OCI-LY7 (cell line): ENCODE measurements around the gene C5orf24. TPM values are rescaled to one million over a fixed set of nuclear protein-coding genes. Genes with fewer than 3 reads are reported as not detected.

Experiments used
- BruUV-seq: library from RNA; stranded (reverse); fragments of 400-500 nt; replicated peaks from 2 replicates; lab custom pipeline; 2021; lab: Mats Ljungman, UMichigan
- CTCF ChIA-PET: fragments of 300-600 bp; sonication (Branson Sonifier 250); formaldehyde crosslinking; loops from one replicate; lab custom pipeline; 2022; ENCODE audit warnings: antibody characterized with exemption; ENCODE audit not compliant: unreplicated experiment; lab: Charles Lee
- POLR2A ChIA-PET: fragments of 300-600 bp; sonication (Branson Sonifier 250); formaldehyde crosslinking; loops from one replicate; lab custom pipeline; 2022; ENCODE audit warnings: antibody characterized with exemption; lab: Charles Lee
- DNase-seq: peaks from one replicate; pipeline ENCODE4 v3.0.0-alpha.2; 2015; ENCODE audit warnings: low spot score
- H2AFZ ChIP-seq: fragments of 200-600 bp; sonication (generic), shearing (Covaris generic); 2 replicates; pipeline ENCODE4 v1.6.1; 2014; ENCODE audit warnings: mild to moderate bottlenecking, antibody characterized with exemption, low read length, moderate library complexity
- H3K27ac ChIP-seq: fragments of 200-600 bp; sonication (generic); 2 replicates; pipeline ENCODE4 v1.5.1; 2014; ENCODE audit warnings: mixed run types, low read depth, mild to moderate bottlenecking, moderate library complexity, low read length, inconsistent platforms; ENCODE audit not compliant: poor library complexity, severe bottlenecking
- H3K36me3 ChIP-seq: fragments of 200-600 bp; sonication (generic); 2 replicates; pipeline ENCODE4 v1.6.1; 2014; ENCODE audit warnings: mild to moderate bottlenecking, antibody characterized with exemption, low read length, moderate library complexity, mixed read lengths; ENCODE audit not compliant: insufficient read depth
- H3K4me1 ChIP-seq: fragments of 200-600 bp; sonication (generic); 2 replicates; pipeline ENCODE4 v1.5.1; 2014; ENCODE audit warnings: mild to moderate bottlenecking, low read length; ENCODE audit not compliant: insufficient read depth, poor library complexity, severe bottlenecking
- H3K4me2 ChIP-seq: fragments of 200-600 bp; sonication (generic); 2 replicates; pipeline ENCODE4 v1.6.1; 2014; ENCODE audit warnings: mild to moderate bottlenecking, low read length
- H3K4me3 ChIP-seq: fragments of 200-600 bp; sonication (generic); 2 replicates; pipeline ENCODE4 v1.5.1; 2014; ENCODE audit warnings: mild to moderate bottlenecking, low read depth, low read length; ENCODE audit not compliant: poor library complexity, severe bottlenecking
- H3K79me2 ChIP-seq: fragments of 200-600 bp; sonication (generic); 2 replicates; pipeline ENCODE4 v1.6.1; 2016; ENCODE audit warnings: low read depth, mild to moderate bottlenecking, low read length, moderate library complexity, mixed read lengths; ENCODE audit not compliant: insufficient read depth
- H3K9me2 ChIP-seq: fragments of 200-600 bp; sonication (generic); 2 replicates; pipeline ENCODE4 v1.6.1; 2016; ENCODE audit warnings: mild to moderate bottlenecking, low read length, mixed read lengths; ENCODE audit not compliant: insufficient read depth
- H3K9me3 ChIP-seq: fragments of 200-600 bp; sonication (generic); 2 replicates; pipeline ENCODE4 v1.6.1; 2014; ENCODE audit warnings: mild to moderate bottlenecking, mixed run types, low read length, mixed read lengths
- H4K20me1 ChIP-seq: fragments of 200-600 bp; sonication (generic); 2 replicates; pipeline ENCODE4 v1.6.1; 2014; ENCODE audit warnings: mild to moderate bottlenecking, antibody characterized with exemption, low read length, moderate library complexity, mixed read lengths; ENCODE audit not compliant: insufficient read depth
- CTCF ChIP-seq: fragments of 200-600 bp; sonication (generic); conservative IDR thresholded peaks from 2 replicates; pipeline ENCODE4 v1.5.1; 2014; ENCODE audit warnings: mild to moderate bottlenecking, antibody characterized with exemption, low read length, moderate library complexity, mixed read lengths
- EZH2phosphoT487 ChIP-seq: fragments of 200-600 bp; sonication (generic); IDR thresholded peaks from 2 replicates; pipeline ENCODE4 v1.6.1; 2018; ENCODE audit warnings: low read depth, borderline replicate concordance, mild to moderate bottlenecking, mixed run types, antibody characterized with exemption, low read length, moderate library complexity, mixed read lengths
- intact Hi-C: fragments of 100-400 bp; cut with micrococcal nuclease; formaldehyde crosslinking; loops from one replicate; pipeline ENCODE4 v1.10.0; 2022; ENCODE audit not compliant: unreplicated experiment
- total RNA-seq, 2 experiments: library from RNA; depleted of rRNA in 1 of 2; stranded (reverse); fragments of >200 nt in 1 of 2; shearing (Covaris generic) in 1 of 2; gene quantifications; 2 replicates each; pipeline ENCODE4 v1.2.3, GENCODE V29; 2014 to 2022

C5orf24 gene
- total RNA-seq, 2 experiments from 2014 or later, result 33.8 to 36.7 TPM

GRCh38 chr5:134803821-134804220 lies 41.9 kb upstream of the C5orf24 start:
- TF ChIP-seq CTCF, result no peak
- no peak for TF ChIP-seq EZH2phosphoT487
- CTCF ChIA-PET, result no interaction called here
- Histone ChIP-seq H3K79me2 (no peaks in the 10 kb centered on the region), H3K4me1 (no peaks in the 10 kb centered on the region), H3K36me3 (peaks cover 83% of the 10 kb centered on the region), H4K20me1 (no peaks in the 10 kb centered on the region), H3K9me2 (no peaks in the 10 kb centered on the region), H2AFZ (no peak overlapping the region), H3K27ac (no peak overlapping the region), H3K4me2 (no peak overlapping the region), H3K9me3 (no peaks in the 10 kb centered on the region), H3K4me3 (no peak overlapping the region)
- no TSS peak for BruUV-seq
- POLR2A ChIA-PET, result interaction anchor here (0.6 kb wide), 3 partner anchors 24 to 1824 kb away, joined by 3 to 4 read pairs (median 3); no protein-coding TSS in a partner anchor
- intact Hi-C loops, result no loop called here
- DNase-seq, result no peak

GRCh38 chr5:134813407-134813806 lies 32.4 kb upstream of the C5orf24 start:
- Histone ChIP-seq H3K9me2 (no peaks in the 10 kb centered on the region), H3K4me2 (peak overlapping the region; percentile 50), H4K20me1 (no peaks in the 10 kb centered on the region), H3K4me3 (no peak overlapping the region), H3K9me3 (no peaks in the 10 kb centered on the region), H3K4me1 (peaks cover 29% of the 10 kb centered on the region), H3K27ac (peak overlapping the region; percentile 66), H2AFZ (no peak overlapping the region), H3K36me3 (peaks cover 95% of the 10 kb centered on the region), H3K79me2 (peaks cover 8% of the 10 kb centered on the region; the same call in 1 of the 2 replicates)
- intact Hi-C loops, result loop anchor here (2.0 kb wide), 1 partner anchor 33 kb away; no protein-coding TSS in a partner anchor
- no peak for TF ChIP-seq CTCF
- no peak for TF ChIP-seq EZH2phosphoT487
- POLR2A ChIA-PET, result interaction anchor here (0.7 to 0.8 kb wide), 2 partner anchors 20 to 376 kb away, joined by 4 to 5 read pairs; no protein-coding TSS in a partner anchor
- peak; percentile 67 for DNase-seq
- CTCF ChIA-PET, result no interaction called here
- no TSS peak for BruUV-seq

GRCh38 chr5:134813827-134814226 lies 31.9 kb upstream of the C5orf24 start:
- peaks cover 94% of the 10 kb centered on the region for H3K36me3 ChIP-seq
- H3K9me2 ChIP-seq, result no peaks in the 10 kb centered on the region
- intact Hi-C loops, result loop anchor here (2.0 kb wide), 1 partner anchor 33 kb away; no protein-coding TSS in a partner anchor
- ChIA-PET POLR2A (interaction anchor here (0.7 to 0.8 kb wide), 2 partner anchors 19 to 376 kb away, joined by 4 to 5 read pairs; no protein-coding TSS in a partner anchor), CTCF (no interaction called here)
- no peaks in the 10 kb centered on the region for H4K20me1 ChIP-seq
- no peak overlapping the region for H2AFZ ChIP-seq
- H3K4me3 ChIP-seq, result no peak overlapping the region
- H3K4me2 ChIP-seq, result peak overlapping the region; percentile 50
- H3K79me2 ChIP-seq, result peaks cover 8% of the 10 kb centered on the region; the same call in 1 of the 2 replicates
- no peaks in the 10 kb centered on the region for H3K9me3 ChIP-seq
- peaks cover 29% of the 10 kb centered on the region for H3K4me1 ChIP-seq
- peak; percentile 54 for DNase-seq
- BruUV-seq, result no TSS peak
- TF ChIP-seq CTCF, result no peak
- TF ChIP-seq EZH2phosphoT487, result no peak
- peak overlapping the region; percentile 66 for H3K27ac ChIP-seq
